Naive B cell (primary cell): ENCODE results near the gene ADARB1. TPM values are rescaled to one million over a fixed set of nuclear protein-coding genes. Genes with fewer than 3 reads are reported as not detected.
A peak's percentile ranks its signal among the peaks of the same experiment; 100 is the strongest.
"Not testable (repeated sequence)": the region's sequence is repeated elsewhere in the genome, so short reads cannot be mapped to it uniquely, and the experiment has no call there.

ENCODE experiments used
- ATAC-seq, 2 donors: fragments of 150-1000 bp; cut with Tn5 transposase; 2 replicates each; pipeline ENCODE4 v1.10.0; 2021; ENCODE audit warnings: low read depth in 2 of 2, mild to moderate bottlenecking in 2 of 2, moderate library complexity in 2 of 2
- DNase-seq: peaks from one replicate; pipeline ENCODE4 v3.0.0; 2022
- H3K27ac Mint-ChIP-seq, 6 donors: one replicate each; pipeline ENCODE4 v1.8.0; 2020 to 2022; ENCODE audit warnings: mild to moderate bottlenecking in 6 of 6, mixed read lengths in 6 of 6, moderate library complexity in 5 of 6, inconsistent platforms in 2 of 6
- H3K27me3 Mint-ChIP-seq, 3 donors: one replicate each; pipeline ENCODE4 v1.8.0; 2021 to 2022; ENCODE audit warnings: mixed read lengths in 3 of 3, mild to moderate bottlenecking in 1 of 3
- H3K36me3 Mint-ChIP-seq, 2 donors: one replicate each; pipeline ENCODE4 v1.8.0; 2020 to 2022; ENCODE audit warnings: mixed read lengths in 2 of 2, inconsistent platforms in 1 of 2, mild to moderate bottlenecking in 1 of 2
- H3K4me1 Mint-ChIP-seq, 3 donors: one replicate each; pipeline ENCODE4 v1.8.0; 2020 to 2022; ENCODE audit warnings: mixed read lengths in 3 of 3, inconsistent platforms in 1 of 3, mild to moderate bottlenecking in 1 of 3, moderate library complexity in 1 of 3
- H3K4me3 Mint-ChIP-seq, 8 donors: one replicate each; pipeline ENCODE4 v1.8.0; 2020 to 2022; ENCODE audit warnings: mild to moderate bottlenecking in 8 of 8, mixed read lengths in 8 of 8, moderate library complexity in 8 of 8, inconsistent platforms in 2 of 8
- H3K9me3 Mint-ChIP-seq, 7 donors: one replicate each; pipeline ENCODE4 v1.8.0; 2020 to 2022; ENCODE audit warnings: mixed read lengths in 7 of 7, mild to moderate bottlenecking in 5 of 7, inconsistent platforms in 2 of 7, moderate library complexity in 1 of 7
- polyA plus RNA-seq, 6 donors: library from polyadenylated mRNA; unstranded; fragments of 300-500 nt; fragmentation: Illumina TruSeq; gene quantifications; one replicate each; pipeline ENCODE4 v1.2.3, GENCODE V29; 2021; ENCODE audit warnings: low read depth in 6 of 6

The ADARB1 gene
- polyA plus RNA-seq, 6 donors from 2014 or later = 19.9 to 63.5 (median 28.7) TPM

- no peaks in the 10 kb centered on the region for H3K27me3 Mint-ChIP-seq
- no peak overlapping the region for H3K4me3 Mint-ChIP-seq
- ATAC-seq (no peak), DNase-seq (no peak)
- H3K36me3 Mint-ChIP-seq = peaks cover 0 to 3% of the 10 kb centered on the region in 2 donors
- H3K9me3 Mint-ChIP-seq = no peaks in the 10 kb centered on the region
- peak overlapping the region in 2 of 6 donors; percentile 9 to 85 for H3K27ac Mint-ChIP-seq
- H3K4me1 Mint-ChIP-seq = peaks cover 40 to 73% (median 50%) of the 10 kb centered on the region in 3 donors
Measured at GRCh38 chr21:45134279-45135076, 60.1 kb downstream of the ADARB1 start.

DNA sequence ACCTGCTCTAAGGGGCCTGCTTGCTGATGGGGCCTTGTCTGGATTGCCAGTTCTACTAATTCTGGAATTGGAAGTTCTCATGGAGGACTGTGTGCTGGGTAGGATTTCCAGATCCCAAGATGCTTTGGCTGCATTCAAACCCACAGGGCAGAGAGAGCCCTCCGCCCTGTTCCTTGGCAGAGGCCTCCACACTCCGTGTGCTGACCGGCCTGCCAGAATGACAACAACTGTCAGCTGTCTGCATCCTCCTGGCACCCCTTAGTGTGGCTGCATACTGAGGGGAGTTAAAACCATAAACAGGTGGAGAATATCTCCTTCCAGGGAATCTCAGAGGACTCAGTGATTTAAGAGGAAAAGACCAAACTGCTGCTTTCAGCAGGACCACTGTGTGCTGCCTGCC lies 60.7 kb downstream of the ADARB1 start:
- peak overlapping the region in 1 of 6 donors; percentile 59 for H3K27ac Mint-ChIP-seq
- H3K27me3 Mint-ChIP-seq = no peaks in the 10 kb centered on the region
- H3K9me3 Mint-ChIP-seq = no peaks in the 10 kb centered on the region
- DNase-seq (no peak), ATAC-seq (no peak)
- H3K4me1 Mint-ChIP-seq = peaks cover 36 to 70% (median 52%) of the 10 kb centered on the region in 3 donors
- H3K36me3 Mint-ChIP-seq = no peaks in the 10 kb centered on the region
- H3K4me3 Mint-ChIP-seq = no peak overlapping the region

GRCh38 chr21:45135868-45136267 lies 61.5 kb downstream of the ADARB1 start:
- H3K27ac Mint-ChIP-seq = peak overlapping the region in 1 of 6 donors; percentile 65
- no peaks in the 10 kb centered on the region for H3K27me3 Mint-ChIP-seq

GRCh38 chr21:45136500-45136899 lies 62.1 kb downstream of the ADARB1 start:
- H3K27ac Mint-ChIP-seq = peak overlapping the region in 2 of 6 donors; percentile 30 to 60
- no peaks in the 10 kb centered on the region for H3K27me3 Mint-ChIP-seq
- H3K4me1 Mint-ChIP-seq = peaks cover 35 to 61% (median 52%) of the 10 kb centered on the region in 3 donors
- H3K36me3 Mint-ChIP-seq = no peaks in the 10 kb centered on the region
- ATAC-seq (no peak), DNase-seq (no peak)
- no peaks in the 10 kb centered on the region for H3K9me3 Mint-ChIP-seq
- no peak overlapping the region for H3K4me3 Mint-ChIP-seq

More at GRCh38 chr21:45135868-45136267, 61.5 kb downstream of the ADARB1 start:
- Mint-ChIP-seq H3K9me3 (no peaks in the 10 kb centered on the region), H3K4me3 (no peak overlapping the region), H3K4me1 (peaks cover 38 to 67% (median 52%) of the 10 kb centered on the region in 3 donors), H3K36me3 (no peaks in the 10 kb centered on the region)
- no peak for DNase-seq
- no peak for ATAC-seq

GRCh38 chr21:45136927-45137611 lies 62.7 kb downstream of the ADARB1 start:
- Mint-ChIP-seq H3K4me1 (peaks cover 35 to 55% (median 52%) of the 10 kb centered on the region in 3 donors), H3K36me3 (no peaks in the 10 kb centered on the region), H3K27me3 (no peaks in the 10 kb centered on the region), H3K9me3 (no peaks in the 10 kb centered on the region), H3K4me3 (no peak overlapping the region), H3K27ac (peak overlapping the region in 1 of 6 donors; percentile 36)
- DNase-seq (peak; percentile 49), ATAC-seq (peak; percentile 48 to 56)

GRCh38 chr21:45137612-45137937 lies 63.2 kb downstream of the ADARB1 start:
- no peaks in the 10 kb centered on the region for H3K36me3 Mint-ChIP-seq
- no peak overlapping the region for H3K27ac Mint-ChIP-seq
- ATAC-seq (no peak), DNase-seq (no peak)
- H3K4me1 Mint-ChIP-seq = peaks cover 33 to 50% (median 48%) of the 10 kb centered on the region in 3 donors
- H3K9me3 Mint-ChIP-seq = no peaks in the 10 kb centered on the region
- no peaks in the 10 kb centered on the region for H3K27me3 Mint-ChIP-seq
- H3K4me3 Mint-ChIP-seq = no peak overlapping the region

DNA sequence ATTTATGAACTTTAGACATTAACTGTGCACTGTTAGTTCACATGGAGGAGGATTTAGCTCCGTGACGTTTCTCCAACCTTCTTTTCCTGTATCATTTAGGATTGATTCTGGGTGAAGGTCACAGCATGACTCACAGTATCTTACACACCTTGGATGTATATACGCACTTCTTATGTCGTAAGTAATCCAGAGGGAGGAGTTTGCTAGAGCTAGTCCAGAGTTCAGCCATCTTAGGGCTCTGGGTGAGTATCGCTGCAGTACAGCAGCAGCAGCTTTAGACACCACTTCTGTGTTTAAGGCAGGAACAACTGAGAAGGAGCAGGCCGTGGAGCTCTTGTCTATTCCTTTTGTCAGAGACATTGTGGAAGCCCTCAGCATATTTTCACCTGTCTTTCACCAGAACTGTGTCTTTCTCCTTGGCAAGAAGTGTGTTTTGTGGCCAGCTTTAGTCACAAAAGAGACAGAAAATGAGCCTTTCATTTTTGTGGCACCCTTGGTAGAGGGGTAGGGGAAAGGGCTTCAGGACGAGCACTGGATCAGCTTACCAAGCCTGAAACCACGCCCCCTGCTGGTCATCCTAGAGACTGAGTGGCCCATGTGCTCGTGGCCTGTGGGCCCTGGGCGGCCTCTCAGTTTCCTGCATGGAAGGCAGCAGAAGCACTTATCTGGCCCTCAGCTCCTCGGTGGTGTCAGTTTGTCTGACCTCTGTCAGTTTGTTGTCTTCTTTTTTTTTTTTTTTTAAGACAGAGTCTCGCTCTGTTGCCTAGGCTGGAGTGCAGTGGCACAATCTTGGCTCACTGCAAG lies 64.0 kb downstream of the ADARB1 start:
- Mint-ChIP-seq H3K4me3 (no peak overlapping the region), H3K4me1 (peaks cover 30 to 47% (median 47%) of the 10 kb centered on the region in 3 donors), H3K9me3 (no peaks in the 10 kb centered on the region), H3K27me3 (no peaks in the 10 kb centered on the region), H3K36me3 (peaks cover 6 to 7% of the 10 kb centered on the region in 2 donors), H3K27ac (peak overlapping the region in 3 of 6 donors; percentile 54 to 85 (median 68))
- ATAC-seq (peak; percentile 52 to 55), DNase-seq (peak; percentile 54)

- not testable (repeated sequence) for ATAC-seq, H3K4me3 Mint-ChIP-seq, H3K9me3 Mint-ChIP-seq, DNase-seq, H3K27me3 Mint-ChIP-seq
- Mint-ChIP-seq H3K36me3 (peaks cover 8 to 13% of the 10 kb centered on the region in 2 donors), H3K27ac (peak overlapping the region in 1 of 6 donors; percentile 73), H3K4me1 (peaks cover 33 to 49% (median 48%) of the 10 kb centered on the region in 3 donors)
Measured at GRCh38 chr21:45139003-45139360, 64.6 kb downstream of the ADARB1 start.

DNA sequence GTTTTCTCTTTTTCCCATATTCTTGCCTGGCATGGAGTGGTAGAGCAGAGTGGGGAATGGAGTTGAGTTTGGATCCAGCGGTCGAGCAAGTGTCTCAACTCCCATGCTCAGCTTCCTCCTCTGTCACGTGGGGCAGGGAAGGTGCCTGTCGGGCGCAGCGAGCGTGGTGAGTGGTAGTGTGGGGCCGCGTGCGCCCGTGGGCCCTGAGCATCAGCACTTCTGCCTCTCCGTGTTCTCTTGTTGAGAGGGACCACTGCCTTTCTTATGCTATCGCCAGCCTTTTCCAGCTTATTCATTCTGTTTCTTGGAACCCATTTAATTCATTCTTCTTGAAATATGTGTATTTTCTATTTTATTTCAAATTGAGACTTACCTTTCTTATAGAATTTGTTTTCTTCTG lies 65.1 kb downstream of the ADARB1 start:
- peak overlapping the region in 1 of 6 donors; percentile 73 for H3K27ac Mint-ChIP-seq
- no peaks in the 10 kb centered on the region for H3K9me3 Mint-ChIP-seq
- DNase-seq (no peak), ATAC-seq (no peak)
- H3K27me3 Mint-ChIP-seq = no peaks in the 10 kb centered on the region
- H3K4me1 Mint-ChIP-seq = peaks cover 33 to 49% (median 48%) of the 10 kb centered on the region in 3 donors
- peak overlapping the region in 1 of 8 donors; percentile 12 for H3K4me3 Mint-ChIP-seq
- H3K36me3 Mint-ChIP-seq = peaks cover 8 to 17% of the 10 kb centered on the region in 2 donors

DNA sequence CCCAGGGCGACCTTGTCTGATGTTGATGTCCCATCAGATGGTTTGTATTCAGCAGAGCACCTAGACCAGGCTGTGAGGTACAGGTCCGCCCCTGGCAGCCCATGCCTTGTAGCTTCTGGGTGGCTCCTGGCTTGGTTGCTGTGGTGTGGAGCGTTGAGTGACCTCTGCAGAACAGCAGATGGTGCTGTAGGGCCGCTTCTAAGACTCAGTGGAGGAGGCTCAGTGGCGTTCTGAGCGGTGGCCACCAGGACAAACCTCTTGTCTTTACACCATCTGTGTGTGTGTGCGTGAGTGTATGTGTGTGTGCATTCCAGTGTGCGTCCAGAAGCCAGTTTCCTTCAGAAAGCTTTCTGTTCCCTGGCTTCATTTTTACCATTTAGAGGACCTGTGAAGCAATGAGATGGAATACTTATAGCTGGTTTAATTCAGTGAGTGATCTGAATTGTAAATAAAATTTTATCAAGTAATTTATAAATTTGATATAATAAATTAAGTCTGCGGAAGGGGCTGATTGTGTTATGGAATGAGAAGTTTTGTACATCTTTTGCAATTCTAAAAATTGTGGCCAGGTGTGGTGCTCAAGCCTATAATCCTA lies 66.1 kb downstream of the ADARB1 start:
- H3K9me3 Mint-ChIP-seq = no peaks in the 10 kb centered on the region
- peak overlapping the region in 2 of 6 donors; percentile 19 to 44 for H3K27ac Mint-ChIP-seq
- DNase-seq (peak; percentile 57), ATAC-seq (peak; percentile 92 to 95)
- peaks cover 33 to 48% (median 47%) of the 10 kb centered on the region in 3 donors for H3K4me1 Mint-ChIP-seq
- peaks cover 13 to 23% of the 10 kb centered on the region in 2 donors for H3K36me3 Mint-ChIP-seq
- no peak overlapping the region for H3K4me3 Mint-ChIP-seq
- H3K27me3 Mint-ChIP-seq = no peaks in the 10 kb centered on the region

DNA sequence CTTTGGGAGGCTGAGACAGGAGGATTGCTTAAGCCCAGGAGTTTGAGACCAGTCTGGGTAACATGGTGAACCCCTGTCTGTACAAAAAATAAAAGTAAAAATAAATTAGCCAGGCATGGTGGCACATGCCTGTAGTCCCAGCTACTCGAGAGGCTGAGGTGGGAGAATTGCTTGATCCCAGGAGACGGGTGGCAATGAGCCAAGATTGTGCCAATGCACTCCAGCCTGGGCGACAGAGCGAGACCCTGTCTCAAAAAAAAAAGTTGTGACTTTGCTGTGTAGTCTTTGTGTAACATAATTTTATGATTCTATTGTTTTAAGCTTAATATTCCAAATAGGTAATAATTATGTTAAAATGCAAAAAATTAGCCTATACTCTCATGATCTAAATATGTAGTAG lies 66.6 kb downstream of the ADARB1 start:
- not testable (repeated sequence) for ATAC-seq, H3K27me3 Mint-ChIP-seq, H3K9me3 Mint-ChIP-seq, DNase-seq, H3K4me3 Mint-ChIP-seq, H3K27ac Mint-ChIP-seq
- Mint-ChIP-seq H3K4me1 (peaks cover 33 to 46% (median 45%) of the 10 kb centered on the region in 3 donors), H3K36me3 (peaks cover 16 to 23% of the 10 kb centered on the region in 2 donors)

DNA sequence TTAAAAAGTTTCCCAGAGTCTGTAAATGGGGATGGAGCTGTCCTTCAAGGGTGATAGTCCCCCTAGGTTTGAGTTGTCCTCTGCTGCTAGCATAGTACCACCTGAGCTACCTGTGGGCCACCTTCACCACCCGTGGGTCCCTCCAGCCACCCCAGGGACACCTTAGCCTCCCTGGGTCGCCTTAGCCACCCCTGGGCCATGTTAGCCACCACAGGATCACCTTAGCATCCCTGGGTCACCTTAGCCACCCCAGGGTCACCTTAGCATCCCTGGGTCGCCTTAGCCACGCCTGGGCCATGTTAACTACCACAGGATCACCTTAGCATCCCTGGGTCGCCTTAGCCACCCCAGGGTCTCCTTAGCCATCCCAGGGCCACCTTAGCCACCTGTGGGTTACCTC lies 67.1 kb downstream of the ADARB1 start:
- ATAC-seq = no peak
- H3K4me1 Mint-ChIP-seq = peaks cover 33 to 45% (median 39%) of the 10 kb centered on the region in 3 donors

More for the DNA sequence above, 67.1 kb downstream of the ADARB1 start:
- no peak for DNase-seq
- Mint-ChIP-seq H3K27ac (no peak overlapping the region), H3K4me3 (no peak overlapping the region), H3K27me3 (no peaks in the 10 kb centered on the region), H3K36me3 (peaks cover 20 to 23% of the 10 kb centered on the region in 2 donors), H3K9me3 (no peaks in the 10 kb centered on the region)
